Urothelium cell line (cell line): ENCODE results near the gene RPL27A.
"Not testable (repeated sequence)": the region's sequence is repeated elsewhere in the genome, so short reads cannot be mapped to it uniquely, and the experiment has no call there.

Experiments
- DNase-seq: peaks from one replicate; pipeline ENCODE4 v3.0.0; 2011; ENCODE audit warnings: low spot score, mixed read lengths
- FAIRE-seq: peaks from 2 replicates; lab custom pipeline; 2011; peaks lifted over from hg19 to GRCh38; lab: Jason Lieb, UNC

RPL27A gene

DNA sequence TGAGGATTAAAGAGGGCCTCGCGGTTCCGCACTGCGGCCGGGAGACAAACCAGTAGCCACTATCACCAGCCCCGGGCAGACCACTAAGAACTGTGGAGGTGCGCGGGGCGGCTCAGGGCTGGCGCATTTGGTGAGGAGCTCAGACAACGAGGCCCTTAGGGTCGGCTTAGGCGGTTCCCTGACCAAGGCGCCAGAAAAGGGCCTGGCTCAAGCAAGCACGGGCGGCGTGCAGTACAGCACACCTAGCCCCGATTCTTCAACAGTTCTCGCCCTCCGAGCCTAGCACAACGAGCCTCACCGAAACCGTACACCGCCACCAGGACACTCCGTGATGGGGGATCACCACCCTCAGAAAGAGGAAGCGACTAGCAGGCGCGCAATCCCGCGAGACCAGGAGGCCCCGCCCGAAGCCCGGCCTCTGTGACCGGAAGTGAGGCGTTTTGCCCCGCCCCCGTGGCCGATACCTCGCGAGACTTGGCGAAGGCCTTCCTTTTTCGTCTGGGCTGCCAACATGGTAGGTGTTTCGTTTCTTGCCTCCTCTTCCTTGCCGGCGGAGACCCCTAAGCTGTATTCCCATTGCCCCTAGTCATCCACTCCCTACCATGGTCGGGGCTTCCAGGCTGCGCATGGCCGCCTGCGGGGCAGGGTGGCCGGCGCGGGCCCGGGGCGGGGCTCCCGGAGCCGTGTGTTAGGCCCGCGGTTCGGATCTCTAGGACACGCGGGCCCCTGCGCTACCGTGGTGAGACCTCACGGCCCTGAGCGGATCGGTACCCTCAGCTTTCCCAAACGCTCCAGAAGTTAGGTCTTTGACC lies at the start of gene RPL27A, which contains the start of gene TRIM66:
Gene RPL27A (plus strand): TSS at position 490 of the 812 bp plus-strand sequence. CDS start 22 bp downstream, at position 512.
Gene TRIM66 (minus strand): TSS at position 363 of the 812 bp plus-strand sequence. CDS start 10,391 bp downstream, outside the sequence.
- FAIRE-seq: no peak
- peak; percentile 94 for DNase-seq

DNA sequence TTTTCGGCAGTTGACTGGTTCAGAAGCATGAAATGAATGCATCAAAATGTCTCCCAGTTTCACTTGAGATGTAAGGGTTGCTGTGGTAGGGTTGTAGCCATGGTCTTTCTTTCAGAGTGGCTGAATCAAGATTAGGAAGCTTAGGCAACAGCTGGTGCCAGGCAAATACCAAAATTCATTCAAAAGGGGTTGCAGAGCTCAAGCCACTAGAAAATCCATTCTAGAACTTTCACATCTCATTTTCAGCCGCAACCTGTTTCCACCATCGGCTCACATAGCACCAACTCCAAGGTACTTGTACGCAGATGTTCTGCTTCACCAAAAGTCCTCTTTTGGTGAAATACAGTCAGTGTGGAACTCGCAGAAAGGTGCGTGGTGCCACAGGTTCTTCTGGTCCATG lies 48.1 kb upstream of the RPL27A start:
- FAIRE-seq (no peak), DNase-seq (no peak)

DNA sequence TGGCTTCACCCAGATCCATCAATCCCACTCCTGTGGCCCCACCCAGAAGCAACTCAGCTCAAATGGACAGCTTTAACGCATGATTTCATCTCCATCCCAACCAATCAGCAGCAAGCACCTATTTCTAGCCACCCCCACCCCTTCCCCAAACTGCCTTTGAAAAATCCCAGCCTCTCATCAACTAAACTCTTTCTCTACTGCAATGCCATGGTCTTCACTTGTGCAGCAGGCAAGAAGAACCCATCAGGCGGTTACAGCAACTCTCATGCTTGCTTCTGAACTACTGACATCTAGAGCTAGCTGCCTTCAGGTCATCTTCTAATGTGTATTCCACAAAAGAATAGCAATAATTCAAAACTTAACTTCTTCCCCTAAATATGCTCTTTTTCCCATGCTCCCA lies 46.5 kb upstream of the RPL27A start:
- DNase-seq (no peak), FAIRE-seq (no peak)

DNA sequence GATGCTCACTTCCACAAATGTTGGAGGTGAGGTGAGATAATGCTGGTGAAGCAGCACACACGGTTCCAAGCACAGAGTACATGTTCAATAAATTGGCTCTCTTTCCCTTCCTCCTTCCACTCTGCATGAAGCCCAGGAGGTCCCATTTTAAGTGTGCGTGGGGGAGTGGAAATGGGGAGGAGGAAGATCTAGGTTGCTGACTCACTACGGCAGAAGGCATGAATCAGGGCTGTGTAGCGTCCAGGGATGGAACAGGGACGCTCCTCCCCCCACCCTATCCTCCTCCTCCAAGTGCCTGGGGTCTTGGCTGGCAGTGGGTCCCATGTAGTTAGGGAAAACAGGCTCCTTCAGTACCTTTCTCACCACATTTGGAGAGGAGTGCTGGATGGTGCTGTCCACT lies 44.3 kb upstream of the RPL27A start:
- FAIRE-seq (no peak), DNase-seq (no peak)

DNA sequence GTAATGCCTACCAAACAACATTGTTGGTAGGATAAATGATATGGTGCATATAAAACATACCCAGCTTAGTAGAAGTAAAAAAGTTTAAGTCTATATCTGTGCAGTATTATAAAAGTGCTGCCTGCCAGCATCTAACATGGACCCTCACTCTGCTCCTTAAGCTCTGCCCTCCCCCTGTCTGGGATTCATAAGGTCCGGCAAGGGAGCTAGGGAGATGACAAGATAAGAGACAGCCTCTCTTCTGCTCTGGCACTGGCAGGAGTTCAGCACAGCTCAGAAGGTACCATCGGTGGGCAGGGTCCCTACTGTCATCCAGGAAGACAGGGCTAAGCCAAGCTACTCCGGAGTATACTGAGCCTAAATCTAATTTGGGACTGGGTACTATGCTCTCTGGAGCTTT lies 42.9 kb upstream of the RPL27A start:
- DNase-seq (no peak), FAIRE-seq (no peak)

DNA sequence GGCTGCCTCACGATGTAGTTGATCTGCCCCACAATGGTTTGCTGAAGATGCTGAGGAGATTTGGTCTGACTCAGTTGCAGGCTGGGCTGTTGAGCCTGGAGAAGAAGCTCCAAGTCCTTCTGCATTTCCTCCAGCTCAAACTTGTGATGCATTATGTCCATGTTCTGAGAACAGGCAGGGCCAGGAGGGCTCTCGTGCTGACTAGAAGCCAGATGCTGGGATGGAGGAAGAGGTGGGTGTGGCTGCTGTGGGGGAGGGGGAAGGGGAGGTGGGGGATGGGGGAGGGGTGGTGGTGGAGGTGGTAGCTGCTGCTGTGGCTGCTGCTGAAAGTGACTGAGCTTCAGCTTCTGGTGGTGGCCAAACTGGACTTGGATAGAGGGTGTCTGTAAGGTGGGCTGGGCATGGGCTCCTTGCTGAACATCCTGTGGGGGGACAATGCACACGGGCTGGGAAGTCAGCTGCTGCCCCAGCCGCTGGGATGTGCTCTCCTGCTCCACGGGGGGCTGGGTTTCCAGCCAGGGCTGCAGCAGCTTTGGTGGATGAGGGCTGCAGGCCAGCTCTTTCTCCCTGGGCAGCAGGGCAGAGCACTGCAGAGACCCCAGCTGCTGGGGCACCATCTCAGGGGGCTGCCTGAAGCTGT lies 42.2 kb upstream of the RPL27A start:
- FAIRE-seq (no peak), DNase-seq (no peak)

DNA sequence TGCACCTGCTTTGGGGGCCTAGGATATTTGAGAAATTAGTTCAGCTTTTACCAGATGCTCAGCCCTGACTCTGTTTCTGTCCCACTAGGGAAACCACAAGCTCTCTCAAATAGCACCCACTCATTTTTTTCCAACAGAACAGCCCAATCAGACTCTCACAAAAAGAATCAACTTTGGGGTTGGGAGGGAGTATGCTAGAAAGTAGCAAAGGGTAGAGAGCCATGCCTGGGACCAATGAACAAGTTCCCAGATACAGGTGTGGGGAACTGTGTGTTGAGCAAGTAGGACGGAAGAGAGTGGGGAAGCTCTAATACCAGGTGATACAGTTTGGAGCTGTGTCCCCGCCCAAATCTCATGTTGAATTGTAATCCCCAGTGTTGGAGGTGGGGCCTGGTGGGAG lies 41.3 kb upstream of the RPL27A start:
- FAIRE-seq (no peak), DNase-seq (no peak)

DNA sequence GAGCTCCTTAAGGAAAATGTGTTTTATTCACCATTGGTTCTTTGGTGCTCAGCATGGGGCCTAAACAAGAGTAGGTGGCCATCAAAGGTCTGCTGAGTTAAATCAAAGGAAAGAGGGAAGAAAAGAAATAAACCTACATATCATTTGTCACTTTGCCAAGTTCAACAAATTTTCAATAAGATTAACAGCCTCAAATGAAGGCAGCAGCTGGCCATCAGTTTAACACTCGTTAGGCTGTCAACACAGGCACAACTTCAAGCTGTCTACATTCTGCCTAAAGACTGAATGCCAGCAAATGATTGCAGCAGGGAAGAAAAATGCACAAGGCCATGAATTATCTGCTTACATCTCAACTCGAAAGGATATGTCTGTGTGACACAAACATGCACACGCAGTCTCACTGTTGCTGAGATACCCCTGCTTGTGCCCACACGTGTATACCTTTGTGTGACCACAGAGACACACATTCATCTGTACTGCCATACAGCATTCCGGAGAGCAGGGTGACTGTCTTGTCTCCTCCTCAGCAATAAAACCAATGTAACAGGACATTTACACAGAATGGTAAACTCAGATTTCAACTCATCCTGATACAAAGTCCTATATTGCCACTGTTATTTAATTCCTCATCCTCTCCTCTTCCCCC lies 40.3 kb upstream of the RPL27A start:
- DNase-seq: no peak
- FAIRE-seq: no peak

DNA sequence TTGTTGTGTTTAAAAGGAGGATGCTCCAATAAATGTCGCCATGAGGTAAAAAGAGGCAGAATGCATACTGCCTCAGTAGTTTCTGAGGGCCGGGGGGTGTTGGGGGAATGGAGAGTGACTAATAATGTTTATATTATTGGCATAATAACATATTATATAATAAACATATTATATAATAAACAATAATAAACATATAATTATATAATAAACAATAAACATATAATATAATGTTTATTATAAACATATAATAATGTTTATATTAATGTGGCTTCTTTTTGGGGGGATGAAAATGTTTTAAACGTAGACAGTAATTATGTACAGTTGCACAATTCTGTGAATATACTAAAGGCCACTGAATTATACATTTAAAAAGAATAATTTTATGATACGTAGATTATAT lies 35.7 kb upstream of the RPL27A start:
- DNase-seq (no peak), FAIRE-seq (no peak)

DNA sequence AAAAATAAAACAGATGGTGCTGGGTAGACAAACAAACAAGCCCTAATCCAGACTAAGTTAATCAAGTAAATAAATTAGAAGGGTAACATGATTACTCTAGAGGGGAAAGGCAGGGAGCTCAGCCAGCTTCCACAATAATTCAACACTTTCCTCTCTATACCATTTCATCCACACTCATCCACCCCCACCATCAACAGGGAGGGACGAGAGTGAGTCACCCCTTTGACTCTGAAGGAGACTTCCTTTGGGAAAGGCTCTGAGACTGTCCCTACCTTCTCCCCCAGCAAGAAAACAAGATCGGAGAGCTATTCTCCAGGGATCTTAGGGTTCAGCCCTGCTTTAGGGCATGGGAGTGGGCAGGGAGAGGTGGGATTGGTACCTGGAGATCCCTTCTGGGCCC lies 33.2 kb upstream of the RPL27A start:
- FAIRE-seq: no peak

DNA sequence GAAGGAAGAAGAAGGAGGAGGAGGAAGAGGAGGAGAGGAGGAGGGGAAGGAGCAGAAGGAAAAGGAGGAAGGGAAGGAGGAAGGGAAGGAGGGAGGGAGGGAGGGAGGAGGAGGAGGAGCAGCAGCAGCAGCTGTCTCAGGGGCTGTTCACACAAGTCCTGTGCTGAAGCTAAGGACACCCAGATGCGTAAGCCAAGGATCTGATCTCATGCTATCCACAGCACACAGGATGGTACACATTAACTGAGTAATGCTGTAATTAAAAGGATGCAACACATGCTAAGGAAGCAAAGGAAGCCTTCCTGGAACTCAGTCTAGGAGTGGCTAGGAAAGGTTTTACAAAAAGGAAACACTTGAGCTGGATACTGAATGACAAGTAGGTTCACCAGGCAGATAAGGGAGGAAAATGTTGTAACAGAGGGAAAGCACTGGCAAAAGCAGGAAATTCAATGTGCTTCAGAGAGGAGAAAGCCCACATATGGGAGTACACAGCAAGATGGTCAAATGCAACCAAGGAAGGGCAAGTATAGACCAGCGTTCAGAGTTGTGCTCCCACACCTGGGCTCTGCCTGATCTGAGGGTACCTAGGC lies 32.1 kb upstream of the RPL27A start:
- FAIRE-seq (no peak), DNase-seq (no peak)

More for the DNA sequence above, 33.2 kb upstream of the RPL27A start:
- DNase-seq: peak; percentile 51

DNA sequence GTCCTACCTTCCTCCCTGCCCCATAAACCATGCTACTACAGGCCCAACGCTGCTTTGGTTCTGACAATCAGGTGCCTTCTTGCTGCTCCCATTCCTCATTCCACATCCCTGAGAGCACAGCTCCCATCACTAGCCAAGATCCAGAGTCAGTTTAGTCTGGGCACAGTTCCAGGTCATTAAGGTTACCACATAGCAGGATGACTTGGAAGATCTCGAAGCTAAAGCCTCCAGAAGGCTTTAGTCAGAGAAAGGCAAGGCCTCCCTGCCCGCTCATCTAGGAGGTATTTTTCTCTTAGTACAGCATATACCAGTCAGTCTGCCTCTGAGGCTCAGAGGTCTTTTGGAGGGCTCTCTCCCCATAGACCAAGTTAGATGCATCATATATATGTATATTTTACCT lies 30.5 kb upstream of the RPL27A start:
- no peak for FAIRE-seq
- DNase-seq: peak; percentile 14

DNA sequence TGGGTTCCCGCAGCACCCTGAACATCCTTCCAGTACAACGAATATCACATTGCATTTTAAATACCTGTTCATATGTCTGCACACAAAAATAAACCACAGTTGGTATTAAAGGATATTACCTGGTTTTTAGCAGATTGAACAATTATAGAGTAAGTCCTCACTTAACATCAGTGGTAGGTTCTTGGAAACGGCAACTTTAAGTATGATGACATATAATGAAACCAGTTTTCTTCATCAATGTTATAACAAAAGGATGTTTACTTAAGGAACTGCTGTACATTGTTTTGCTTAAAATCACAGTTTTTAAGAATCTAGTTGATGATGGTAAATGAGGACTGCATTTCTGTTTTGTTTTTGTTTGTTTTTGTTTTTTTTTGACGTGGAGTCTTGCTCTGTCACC lies 28.1 kb upstream of the RPL27A start:
- DNase-seq: no peak
- no peak for FAIRE-seq

DNA sequence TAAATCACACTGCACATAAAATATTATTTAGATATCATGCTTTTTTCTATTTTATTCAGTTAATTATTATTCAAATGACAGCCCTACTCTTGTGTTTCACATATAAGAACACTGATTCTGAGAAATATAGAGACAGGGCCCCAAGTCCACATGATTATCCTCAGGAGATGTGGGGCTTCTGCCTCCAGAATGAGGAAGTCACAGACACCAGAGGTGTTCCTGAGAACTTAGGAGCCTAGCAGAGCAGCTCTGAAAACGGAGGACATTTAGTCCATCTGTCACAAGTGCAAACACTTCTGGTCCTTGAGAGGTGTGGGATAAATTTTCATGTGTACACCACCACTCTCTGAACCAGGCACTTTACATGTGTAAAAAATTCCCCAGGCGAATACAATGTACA lies 26.3 kb upstream of the RPL27A start:
- FAIRE-seq: no peak

DNA sequence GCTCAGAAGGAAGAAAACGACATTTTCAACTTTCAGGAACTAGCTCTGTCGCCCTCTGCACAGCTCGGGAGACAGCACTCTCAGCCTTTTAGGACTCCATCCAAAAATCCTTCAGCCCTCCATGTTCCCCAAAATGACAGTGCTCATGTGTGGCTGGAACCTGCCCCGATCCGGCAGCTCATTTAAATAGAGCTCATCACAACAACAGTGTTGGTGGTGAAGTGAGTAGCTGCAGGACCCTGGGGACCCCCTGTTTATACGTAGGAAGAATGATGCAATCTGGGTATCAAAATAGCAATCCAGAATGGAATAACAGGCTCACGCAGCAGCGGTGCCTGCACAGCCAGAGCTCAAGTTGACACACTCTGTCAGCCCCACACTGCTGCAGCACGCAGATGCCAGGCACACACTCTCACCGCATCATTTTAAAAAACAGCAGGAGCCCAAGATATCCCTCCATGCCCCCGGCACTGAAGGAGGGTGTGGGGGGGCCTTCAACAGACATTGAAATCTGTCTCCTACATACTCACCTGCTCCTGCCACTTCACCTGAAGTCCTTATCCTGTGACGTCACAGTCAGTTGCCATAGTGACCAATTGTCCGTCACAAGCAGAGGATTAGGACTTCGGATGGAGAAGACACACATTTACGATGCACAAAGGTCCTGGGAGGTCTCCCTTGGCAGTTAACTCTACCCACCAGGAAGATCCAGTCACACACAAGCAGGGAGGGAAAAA lies 24.1 kb upstream of the RPL27A start:
- DNase-seq (no peak), FAIRE-seq (no peak)

More for the DNA sequence above, 26.3 kb upstream of the RPL27A start:
- DNase-seq: no peak

DNA sequence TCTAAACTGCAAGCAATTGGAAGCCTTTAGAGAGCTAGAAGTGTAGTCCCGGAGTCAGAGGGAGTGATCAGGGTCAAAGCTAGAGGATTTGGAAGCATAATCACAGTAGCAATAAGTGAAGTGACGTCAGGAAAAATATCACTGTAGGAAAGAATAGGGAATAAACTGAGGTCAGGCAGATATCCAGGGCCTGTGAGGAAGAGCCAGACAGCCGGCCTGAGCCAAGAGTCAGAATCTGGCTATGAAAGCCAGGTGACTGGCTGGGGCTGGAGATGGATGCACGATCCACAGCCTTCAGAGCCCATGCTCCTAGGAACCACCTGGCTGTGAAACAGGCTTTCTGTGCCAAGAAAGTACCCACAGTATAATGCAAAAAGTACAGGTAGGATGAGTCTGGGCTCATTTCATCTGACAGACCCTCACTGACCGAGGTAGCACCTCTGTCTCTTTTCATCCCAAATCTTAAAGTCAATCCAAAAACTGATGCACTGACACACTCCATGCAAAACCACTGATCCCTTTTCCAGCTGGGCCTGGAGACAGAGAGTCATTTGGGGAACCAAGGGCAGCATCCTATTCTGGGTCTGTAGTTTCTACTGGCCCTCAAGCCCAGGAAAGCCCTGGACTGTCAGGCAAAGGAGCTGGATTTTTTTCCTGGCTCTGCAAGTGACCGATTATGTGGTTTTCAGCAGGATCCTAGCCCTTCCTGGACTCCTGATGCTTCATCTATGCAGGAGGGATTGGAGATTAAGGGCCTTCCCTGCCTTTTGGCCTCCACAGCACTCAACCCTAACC lies 21.4 kb upstream of the RPL27A start:
- FAIRE-seq (no peak), DNase-seq (no peak)

DNA sequence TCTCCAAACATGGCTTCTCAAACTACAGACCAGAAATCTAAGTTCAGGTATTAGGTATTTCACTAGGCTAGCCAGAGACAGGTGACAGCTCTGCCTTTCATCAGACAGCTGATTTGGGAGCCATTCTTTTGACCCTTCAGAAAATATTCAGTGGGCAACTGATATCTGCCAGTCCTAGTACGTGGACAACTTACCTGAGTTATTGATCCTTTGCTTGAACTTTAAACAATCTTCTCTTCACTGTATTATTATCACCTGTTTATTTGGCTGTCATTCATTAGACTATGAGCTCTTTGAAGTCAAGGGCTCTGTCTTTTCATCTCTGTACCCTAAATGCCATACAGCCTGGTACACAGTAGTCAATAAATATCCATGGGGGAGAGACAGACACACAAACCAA lies 17.4 kb upstream of the RPL27A start:
- DNase-seq (no peak), FAIRE-seq (no peak)

DNA sequence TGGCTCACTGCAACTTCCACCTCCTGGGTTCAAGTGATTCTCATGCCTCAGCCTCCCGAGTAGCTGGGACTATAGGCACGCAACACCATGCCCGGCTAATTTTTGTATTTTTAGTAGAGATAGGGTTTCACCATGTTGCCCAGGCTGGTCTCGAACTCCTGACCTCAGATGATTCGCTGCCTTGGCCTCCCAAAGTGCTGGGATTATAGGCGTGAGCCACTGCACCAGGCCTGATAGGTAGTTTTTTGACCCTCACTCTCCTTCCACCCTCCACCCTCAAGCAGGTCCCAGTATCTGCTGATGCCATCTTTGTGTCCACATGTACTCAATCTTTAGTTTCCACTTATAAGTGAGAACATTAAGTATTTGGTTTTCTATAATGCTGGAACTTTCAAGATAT lies 12.5 kb upstream of the RPL27A start:
- not testable (repeated sequence) for FAIRE-seq, DNase-seq

DNA sequence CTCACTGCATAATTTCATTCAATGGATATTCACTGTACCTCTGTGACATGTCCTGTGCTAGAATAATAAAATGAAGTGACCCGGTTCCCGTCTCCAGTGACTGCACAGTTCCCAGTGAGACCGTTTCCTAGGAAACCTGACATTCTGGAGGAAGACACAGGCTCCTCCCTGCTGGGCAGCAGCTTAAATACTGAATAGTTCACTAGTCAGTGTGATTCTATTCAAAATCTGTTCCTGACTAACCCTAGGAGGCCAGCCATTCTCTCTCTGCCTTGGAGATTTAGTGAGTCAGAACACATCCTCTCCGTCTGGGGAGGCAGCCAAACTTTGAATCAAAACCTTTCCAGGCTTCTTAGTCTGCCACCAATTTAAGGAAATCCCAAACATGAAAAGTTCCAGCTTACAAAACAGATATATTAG lies 11.4 kb upstream of the RPL27A start:
- no peak for DNase-seq

DNA sequence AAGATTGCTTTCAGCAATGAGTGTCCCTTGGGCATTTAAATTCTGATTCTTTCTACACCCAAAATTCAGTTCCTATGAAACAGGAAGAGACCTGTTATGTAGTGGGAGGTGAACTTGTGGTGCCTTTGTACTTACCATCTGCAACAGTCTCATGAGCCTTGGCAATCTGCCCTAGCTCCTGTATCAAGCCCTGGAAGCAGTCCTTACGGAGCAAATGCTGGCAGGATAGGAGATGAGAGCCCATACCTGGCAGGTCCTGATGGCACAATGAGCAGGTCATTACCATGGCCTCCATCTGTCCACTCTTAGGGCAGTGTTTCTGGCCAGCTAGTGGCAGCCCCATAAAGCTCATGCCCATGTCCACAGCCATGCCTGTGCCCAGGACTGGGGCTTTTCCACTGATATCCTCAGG lies 10.9 kb upstream of the RPL27A start:
- no peak for DNase-seq
- no peak for FAIRE-seq

More for the DNA sequence above, 11.4 kb upstream of the RPL27A start:
- no peak for FAIRE-seq
